GM06990 (cell line): ENCODE measurements around the gene NCBP3.

Experiments
- DNase-seq: peaks from one replicate; pipeline ENCODE4 v3.0.0-alpha.2; 2011; ENCODE audit not compliant: insufficient read length; ENCODE audit errors: extremely low read depth
- H3K27me3 ChIP-seq: replicated peaks from 2 replicates; pipeline ENCODE4 v1.6.0; 2011; ENCODE audit warnings: low read length; ENCODE audit not compliant: control insufficient read depth, insufficient read depth
- H3K36me3 ChIP-seq: 2 replicates; pipeline ENCODE4 v1.5.1; 2011; ENCODE audit warnings: low read length; ENCODE audit not compliant: control insufficient read depth, insufficient read depth
- H3K4me3 ChIP-seq: replicated peaks from 2 replicates; pipeline ENCODE4 v1.5.1; 2011; ENCODE audit warnings: low read depth, mild to moderate bottlenecking, control low read depth, low read length
- TF ChIP-seq, protein P1 (sequence below): IDR thresholded peaks from 2 replicates; pipeline ENCODE4 v1.5.1; 2011; ENCODE audit warnings: low read length, control low read depth, mild to moderate bottlenecking, inconsistent platforms; ENCODE audit not compliant: insufficient read depth, poor library complexity, severe bottlenecking

NCBP3 gene

GRCh38 chr17:3870871-3871306 is 24.8 kb upstream of the NCBP3 start:
- Histone ChIP-seq H3K4me3 (no peak overlapping the region), H3K27me3 (no peaks in the 10 kb centered on the region), H3K36me3 (no peaks in the 10 kb centered on the region)
- DNase-seq: no peak
- TF ChIP-seq, protein P1, sequence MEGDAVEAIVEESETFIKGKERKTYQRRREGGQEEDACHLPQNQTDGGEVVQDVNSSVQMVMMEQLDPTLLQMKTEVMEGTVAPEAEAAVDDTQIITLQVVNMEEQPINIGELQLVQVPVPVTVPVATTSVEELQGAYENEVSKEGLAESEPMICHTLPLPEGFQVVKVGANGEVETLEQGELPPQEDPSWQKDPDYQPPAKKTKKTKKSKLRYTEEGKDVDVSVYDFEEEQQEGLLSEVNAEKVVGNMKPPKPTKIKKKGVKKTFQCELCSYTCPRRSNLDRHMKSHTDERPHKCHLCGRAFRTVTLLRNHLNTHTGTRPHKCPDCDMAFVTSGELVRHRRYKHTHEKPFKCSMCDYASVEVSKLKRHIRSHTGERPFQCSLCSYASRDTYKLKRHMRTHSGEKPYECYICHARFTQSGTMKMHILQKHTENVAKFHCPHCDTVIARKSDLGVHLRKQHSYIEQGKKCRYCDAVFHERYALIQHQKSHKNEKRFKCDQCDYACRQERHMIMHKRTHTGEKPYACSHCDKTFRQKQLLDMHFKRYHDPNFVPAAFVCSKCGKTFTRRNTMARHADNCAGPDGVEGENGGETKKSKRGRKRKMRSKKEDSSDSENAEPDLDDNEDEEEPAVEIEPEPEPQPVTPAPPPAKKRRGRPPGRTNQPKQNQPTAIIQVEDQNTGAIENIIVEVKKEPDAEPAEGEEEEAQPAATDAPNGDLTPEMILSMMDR: no peak

DNA sequence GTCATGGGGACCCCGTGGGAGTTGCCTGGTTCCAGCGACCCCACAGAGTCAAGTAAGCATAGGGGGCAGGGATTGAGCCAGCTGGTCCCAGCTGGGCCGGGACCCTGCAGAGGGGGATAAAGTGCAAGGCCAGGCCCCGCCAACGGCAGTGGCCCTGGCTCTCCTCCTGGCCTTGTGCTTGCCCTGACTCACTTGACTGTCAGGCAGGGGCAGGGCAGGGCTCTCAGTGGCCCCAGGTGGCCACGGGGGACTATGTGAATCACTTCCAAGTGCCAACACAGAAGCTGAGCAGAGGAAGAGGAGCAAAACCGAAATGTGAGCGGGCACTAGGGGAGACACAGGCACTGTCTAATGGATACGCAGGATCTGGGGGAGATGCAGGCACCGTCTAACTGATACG is 21.6 kb upstream of the NCBP3 start:
- TF ChIP-seq, protein P1: no peak
- H3K4me3 ChIP-seq: no peak overlapping the region
- no peaks in the 10 kb centered on the region for H3K36me3 ChIP-seq
- no peak for DNase-seq
- H3K27me3 ChIP-seq: no peaks in the 10 kb centered on the region

- H3K4me3 ChIP-seq: no peak overlapping the region
- TF ChIP-seq, protein P1: no peak
- H3K27me3 ChIP-seq: no peaks in the 10 kb centered on the region
- no peak for DNase-seq
- no peaks in the 10 kb centered on the region for H3K36me3 ChIP-seq
Observed at GRCh38 chr17:3867106-3867505, 21.1 kb upstream of the NCBP3 start.

- TF ChIP-seq, protein P1: no peak
- no peak for DNase-seq
- Histone ChIP-seq H3K36me3 (no peaks in the 10 kb centered on the region), H3K4me3 (no peak overlapping the region), H3K27me3 (no peaks in the 10 kb centered on the region)
Observed at GRCh38 chr17:3866276-3866675, 20.2 kb upstream of the NCBP3 start.

DNA sequence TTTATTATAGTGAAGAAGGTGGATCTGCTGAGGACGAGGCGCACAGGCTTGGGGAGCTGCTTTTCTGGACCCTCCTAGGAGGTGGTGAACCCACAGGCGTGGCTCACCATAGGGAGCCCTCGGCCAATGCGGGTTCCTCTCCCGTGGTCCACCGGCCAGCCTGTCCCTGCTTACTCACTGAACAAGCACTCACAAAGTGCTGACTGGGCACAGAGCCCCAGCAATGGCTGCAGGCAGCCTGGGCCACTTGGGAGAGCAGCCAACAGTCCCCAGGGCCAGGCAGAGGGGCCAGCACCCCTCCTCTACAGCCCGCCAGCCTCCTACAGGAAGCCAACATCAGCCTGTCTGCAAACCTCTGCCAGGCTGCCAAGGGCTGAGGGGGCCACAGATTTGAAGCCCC is 19.1 kb upstream of the NCBP3 start:
- no peaks in the 10 kb centered on the region for H3K27me3 ChIP-seq
- H3K4me3 ChIP-seq: no peak overlapping the region
- TF ChIP-seq, protein P1: no peak
- no peaks in the 10 kb centered on the region for H3K36me3 ChIP-seq
- DNase-seq: no peak

DNA sequence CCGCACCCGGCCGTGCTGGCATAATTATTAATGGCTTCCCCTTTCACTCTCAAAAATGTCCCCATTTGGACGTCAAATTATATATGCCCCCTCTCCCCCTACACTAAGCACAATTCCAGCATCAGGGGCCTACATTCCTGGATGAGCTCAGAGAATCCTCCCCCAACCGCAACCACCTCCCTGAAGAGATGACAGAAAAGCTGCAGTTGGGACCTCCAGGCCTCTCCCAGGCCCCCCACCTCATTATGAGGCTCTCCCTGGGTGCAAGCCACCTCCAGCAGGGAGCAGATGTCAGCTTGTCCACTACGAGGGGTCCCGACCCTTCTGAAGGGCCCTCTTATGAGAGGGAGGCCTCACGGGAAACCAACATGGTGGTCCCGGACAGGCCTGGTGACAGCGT is 18.5 kb upstream of the NCBP3 start:
- Histone ChIP-seq H3K36me3 (no peaks in the 10 kb centered on the region), H3K4me3 (no peak overlapping the region), H3K27me3 (no peaks in the 10 kb centered on the region; the same call in 1 of the 2 replicates)
- DNase-seq: no peak
- TF ChIP-seq, protein P1: no peak
